NCI-H1048 (cell line): ENCODE data around the gene SFXN5.

Experiments used
- DNase-seq: peaks from one replicate; lab custom pipeline; 2025; lab: John Stamatoyannopoulos, UW

The SFXN5 gene

GRCh38 chr2:73053316-73054114 is 18.0 kb downstream of the SFXN5 start:
- no peak for DNase-seq

DNA sequence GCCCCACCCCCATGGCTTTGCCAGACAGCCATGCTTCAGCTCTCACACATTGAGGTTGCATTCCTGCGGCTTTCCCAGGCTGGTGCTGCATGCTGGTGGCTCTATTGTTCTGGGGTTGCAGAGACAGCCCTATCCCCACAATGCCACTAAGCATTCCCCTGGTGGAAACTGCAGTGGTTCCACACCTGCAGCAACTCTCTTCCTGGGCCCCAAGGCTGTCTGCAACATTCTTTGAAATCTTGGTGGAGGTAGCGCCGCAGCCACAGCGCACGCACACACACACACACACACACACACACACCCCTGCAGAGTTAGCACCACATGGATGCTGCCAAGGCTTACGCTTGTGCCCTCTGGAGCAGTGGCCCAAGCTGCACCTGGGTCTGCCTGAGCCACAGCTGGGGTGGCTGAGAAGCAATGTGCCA is 21.4 kb downstream of the SFXN5 start:
- DNase-seq: no peak

GRCh38 chr2:73043929-73044832 is 27.3 kb downstream of the SFXN5 start:
- no peak for DNase-seq

- DNase-seq: no peak
Measured at GRCh38 chr2:73043276-73043675, 28.2 kb downstream of the SFXN5 start.

DNA sequence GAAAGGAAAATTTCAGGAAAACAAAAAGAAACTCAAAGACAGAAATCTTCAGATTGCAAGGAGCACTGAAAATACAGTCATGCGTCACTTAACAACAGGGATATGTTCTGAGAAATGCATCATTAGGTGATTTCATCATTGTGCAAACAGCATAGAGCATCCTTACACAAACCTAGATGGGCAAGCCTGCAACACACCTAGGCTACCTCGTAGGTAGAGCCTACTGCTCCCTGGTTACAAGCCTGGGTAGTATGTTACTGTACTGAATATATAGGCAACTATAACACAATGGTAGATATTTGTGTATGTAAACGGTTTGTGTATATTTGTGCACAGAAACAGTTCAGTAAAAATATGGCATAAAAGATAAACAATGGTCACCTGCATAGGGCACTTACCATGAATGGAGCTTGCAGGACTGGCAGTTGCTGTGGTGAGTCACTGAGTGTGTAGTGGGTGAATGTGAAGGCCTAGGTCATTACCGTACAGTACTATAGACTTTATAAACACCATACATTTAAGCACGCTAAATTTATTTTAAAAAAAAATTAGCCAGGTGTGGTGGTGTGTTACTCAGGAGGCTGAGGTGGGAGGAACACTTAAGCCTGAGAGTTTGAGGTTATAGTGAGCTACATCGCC is 33.4 kb downstream of the SFXN5 start:
- DNase-seq: no peak

DNA sequence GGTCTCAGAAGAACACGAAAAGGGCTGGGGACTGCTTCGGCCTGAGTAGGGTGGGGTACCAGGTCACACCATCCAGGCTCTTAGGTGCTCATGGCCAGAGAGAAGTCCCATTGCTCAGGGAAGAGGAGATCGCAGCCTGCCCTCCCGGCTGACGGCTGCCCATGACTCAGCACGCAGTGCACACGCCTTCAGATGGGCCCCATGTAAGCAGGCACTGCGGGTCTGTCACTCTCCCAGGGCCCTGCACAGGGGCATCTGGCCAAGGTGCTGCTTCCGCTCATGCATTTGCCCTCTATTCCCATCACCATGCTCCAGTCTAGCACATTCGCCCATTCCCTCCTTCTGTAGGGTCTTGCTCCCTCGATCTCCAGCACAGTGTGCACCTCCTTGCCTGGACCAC is 34.7 kb downstream of the SFXN5 start:
- DNase-seq: no peak

DNA sequence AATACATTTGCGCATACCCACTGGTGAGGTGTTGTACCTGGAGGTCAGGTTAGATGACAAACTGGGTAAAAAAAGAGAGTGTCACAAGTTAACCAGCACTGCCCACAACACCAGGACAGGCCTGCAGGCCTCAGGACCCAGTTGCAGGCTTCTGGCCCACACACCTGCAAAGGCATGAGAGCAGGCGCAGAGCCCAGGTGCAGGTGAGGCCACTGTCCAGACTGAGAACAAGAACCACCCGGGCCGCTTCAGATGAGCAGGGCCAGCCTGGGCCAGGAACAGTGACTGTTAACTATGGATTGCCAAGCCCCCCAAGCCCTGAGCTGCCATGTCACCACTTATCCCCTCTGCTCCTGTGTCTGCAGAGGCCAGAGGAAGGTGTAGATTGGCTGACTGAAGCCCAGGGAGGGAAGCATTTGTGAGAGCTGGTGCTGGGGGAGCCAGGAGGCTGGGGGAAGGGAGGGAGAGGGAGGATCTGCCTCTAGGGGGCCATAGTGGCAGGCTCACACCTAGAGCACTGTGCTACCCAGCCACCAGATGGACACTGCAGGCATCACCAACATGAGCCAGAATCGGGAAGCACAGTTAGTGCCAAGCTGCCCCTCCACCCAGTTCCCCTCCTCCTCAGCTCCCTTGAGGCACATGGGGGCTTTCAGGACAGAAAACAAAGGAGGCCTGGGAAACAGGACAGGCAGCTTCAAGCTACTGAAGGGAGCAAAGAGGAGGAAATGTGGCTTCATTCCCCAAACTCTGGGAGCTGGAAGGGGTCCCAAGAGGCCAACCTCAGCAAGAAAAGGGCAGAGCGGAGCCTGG is 35.4 kb downstream of the SFXN5 start:
- no peak for DNase-seq

GRCh38 chr2:73034661-73035375 is 36.7 kb downstream of the SFXN5 start:
- no peak for DNase-seq

DNA sequence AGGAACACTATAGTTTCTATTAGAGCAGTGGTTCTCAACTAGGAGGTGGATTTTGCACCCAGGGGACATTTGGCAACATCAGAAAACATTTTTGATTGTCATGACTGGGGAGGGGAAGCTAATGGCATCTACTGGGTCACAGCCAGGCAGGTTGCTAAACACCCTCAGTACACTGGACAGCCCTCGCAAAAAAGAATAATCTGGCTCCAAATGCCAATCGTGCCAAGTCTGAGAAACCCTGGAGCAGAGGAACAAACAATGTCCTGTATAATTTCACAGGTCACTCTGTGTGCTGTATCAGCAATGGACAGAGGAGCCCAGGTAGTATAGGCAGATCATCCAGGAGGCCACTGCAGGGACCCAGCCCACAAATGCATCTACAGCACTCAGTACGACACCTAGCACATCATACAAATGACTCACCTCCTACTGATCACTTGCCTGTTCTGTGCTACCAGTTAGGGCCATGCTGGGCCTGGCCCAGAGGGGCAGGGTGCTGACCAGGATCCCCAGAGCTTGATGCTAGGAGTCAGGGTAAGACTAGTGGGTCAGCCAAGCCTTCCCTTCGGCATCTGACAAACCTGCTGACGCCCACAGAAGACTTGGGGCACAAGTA is 37.6 kb downstream of the SFXN5 start:
- no peak for DNase-seq

- no peak for DNase-seq
Measured at GRCh38 chr2:73033142-73033765, 38.3 kb downstream of the SFXN5 start.

DNA sequence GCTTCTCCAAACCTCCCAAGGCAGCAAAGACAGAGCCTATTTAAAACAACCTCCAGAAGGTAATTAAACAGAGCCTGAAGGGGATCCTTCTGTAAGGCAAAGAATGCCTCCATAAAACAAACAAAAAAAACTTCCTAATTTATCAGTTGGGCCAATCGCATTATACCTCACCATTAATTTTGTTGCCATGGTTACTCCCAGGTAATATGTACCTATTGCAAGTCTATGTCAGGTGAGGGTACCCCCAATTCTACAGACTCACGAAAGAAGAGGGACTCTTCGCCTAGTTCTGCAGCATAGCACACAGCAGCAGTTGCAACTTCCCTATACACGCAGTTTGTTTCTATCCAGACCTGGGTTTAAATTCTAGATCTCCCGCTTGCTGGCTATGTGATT is 38.8 kb downstream of the SFXN5 start:
- no peak for DNase-seq

- no peak for DNase-seq
Measured at GRCh38 chr2:73031725-73032701, 39.5 kb downstream of the SFXN5 start.

- DNase-seq: no peak
Measured at GRCh38 chr2:73031095-73031678, 40.3 kb downstream of the SFXN5 start.

GRCh38 chr2:73028841-73029240 is 42.7 kb downstream of the SFXN5 start:
- no peak for DNase-seq

- DNase-seq: no peak
Measured at GRCh38 chr2:73027340-73027739, 44.2 kb downstream of the SFXN5 start.

GRCh38 chr2:73023497-73023896 is 48.0 kb downstream of the SFXN5 start:
- DNase-seq: no peak

DNA sequence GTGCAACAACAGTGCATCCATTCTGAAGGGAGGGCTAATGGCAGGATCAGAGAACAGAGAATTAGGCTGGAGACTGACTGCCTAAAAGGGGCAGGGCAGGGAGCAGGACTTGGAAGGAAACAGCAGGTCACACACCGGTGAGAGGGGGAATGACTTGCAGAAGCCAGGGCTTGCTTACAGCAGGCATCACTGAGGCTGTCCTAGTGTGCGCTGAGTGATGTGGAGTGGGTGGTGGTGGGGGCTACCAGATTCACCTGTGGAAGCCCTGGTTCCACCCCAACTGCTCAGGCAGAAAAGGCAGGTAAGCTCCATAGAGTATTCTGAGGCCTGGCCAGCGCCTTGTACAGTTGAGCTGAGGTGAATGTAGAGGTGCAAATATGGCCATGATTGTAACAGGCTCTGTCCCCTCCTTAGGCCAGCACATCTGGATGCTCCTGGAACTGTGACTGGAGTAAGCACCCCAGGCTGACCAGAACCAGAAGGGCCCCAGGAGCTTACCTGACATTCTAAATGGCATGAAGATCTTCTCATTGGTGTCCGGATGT is 49.4 kb downstream of the SFXN5 start:
- DNase-seq: no peak

- no peak for DNase-seq
Measured at GRCh38 chr2:73021371-73022010, 50.0 kb downstream of the SFXN5 start.
